Testis (tissue), 3 donors: Measurements from ENCODE around the gene DPYD. TPM values are rescaled to one million over a fixed set of nuclear protein-coding genes. Genes with fewer than 3 reads are reported as not detected.

Experiments used
- DNase-seq: peaks from one replicate; pipeline ENCODE4 v3.0.0-alpha.2; 2019
- H3K27ac ChIP-seq, 2 donors: fragments of 200-600 bp; sonication (generic); one replicate each; pipeline ENCODE4 v1.5.1; 2019
- H3K27me3 ChIP-seq: fragments of 200-600 bp; sonication (generic); one replicate; pipeline ENCODE4 v1.5.1; 2019
- H3K36me3 ChIP-seq: fragments of 200-600 bp; sonication (generic); one replicate; pipeline ENCODE4 v1.5.1; 2017; ENCODE audit warnings: low read depth; ENCODE audit errors: missing control alignments
- H3K4me1 ChIP-seq: fragments of 200-600 bp; sonication (generic); one replicate; pipeline ENCODE4 v1.5.1; 2019
- H3K4me3 ChIP-seq, 2 donors: fragments of 200-600 bp; sonication (generic); one replicate each; pipeline ENCODE4 v1.5.1; 2017 to 2019
- H3K9me3 ChIP-seq: fragments of 200-600 bp; sonication (generic); one replicate; pipeline ENCODE4 v1.5.1; 2017
- POLR2A ChIP-seq: fragments of 450-650 bp; IDR thresholded peaks from one replicate; pipeline ENCODE4 v1.6.1; 2017; ENCODE audit warnings: antibody characterized with exemption, mild to moderate bottlenecking, moderate library complexity
- WGBS, 2 donors: methylation state at CpG; one replicate each; pipeline ENCODE4 v1.1.5; 2018; 5-methylcytosine and 5-hydroxymethylcytosine counted together
- intact Hi-C: fragments of 100-400 bp; cut with DNase I; formaldehyde crosslinking; loops from one replicate; pipeline ENCODE4 v1.15.1; 2023; ENCODE audit warnings: low total_unique reads
- polyA plus RNA-seq: library from polyadenylated mRNA; stranded (reverse); fragments of 350-450 nt; fragmentation: Illumina TruSeq; extraction: RNeasy Lipid Tissue Mini Kit (QIAGEN cat#74804); gene quantifications from one replicate; pipeline ENCODE4 v1.2.3, GENCODE V29; 2014; ENCODE audit warnings: low read depth, low replicate concordance; ENCODE audit not compliant: insufficient read depth
- total RNA-seq, 2 donors: library from RNA; depleted of rRNA; stranded (reverse); fragments of >200 nt; gene quantifications; one replicate each; pipeline ENCODE4 v1.2.3, GENCODE V29; 2016
- TF ChIP-seq, protein P1 (sequence below), 3 experiments: fragments of 450-650 bp in 2 of 3; fragments of 200-600 bp in 1 of 3; sonication (generic) in 1 of 3; IDR thresholded peaks; one replicate each; pipeline ENCODE4 v1.5.1; 2016 to 2019; ENCODE audit warnings: antibody characterized with exemption in 3 of 3, mild to moderate bottlenecking in 2 of 3, moderate library complexity in 1 of 3

Gene DPYD
- total and polyA plus RNA-seq, 3 donors from 2014 or later, result 6.7 to 14.7 (median 11.5) TPM

DNA sequence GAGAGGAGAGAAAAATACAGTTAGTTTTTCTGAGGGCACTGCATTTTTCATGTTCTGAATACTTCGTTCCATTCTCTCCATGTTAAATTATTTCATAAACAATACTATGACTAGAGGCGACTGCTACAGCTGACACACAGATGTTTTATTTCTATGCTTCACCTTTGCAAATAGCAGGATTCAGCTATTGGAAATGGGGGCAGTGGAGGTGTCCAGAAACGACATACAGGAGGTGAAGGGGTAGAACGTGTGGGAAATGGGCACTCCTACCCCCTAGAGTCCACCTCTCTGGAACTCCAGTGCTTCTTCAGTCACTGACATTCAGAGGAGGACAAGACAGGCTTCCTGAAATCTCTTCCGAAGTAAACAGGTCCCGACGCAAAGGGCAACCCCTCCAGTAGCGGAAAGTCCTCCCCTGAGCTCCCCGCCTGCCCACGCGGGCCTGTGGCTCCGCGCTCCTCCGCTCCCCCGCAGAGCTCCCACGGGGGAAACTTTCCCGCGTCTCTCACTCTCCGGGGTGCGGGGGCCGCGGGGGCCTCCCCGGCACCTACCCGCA, 480 bp downstream of the DPYD start:
- Histone ChIP-seq H3K4me1 (peaks cover 6% of the 10 kb centered on the region), H3K36me3 (no peaks in the 10 kb centered on the region), H3K27me3 (no peaks in the 10 kb centered on the region), H3K4me3 (peak overlapping the region; percentile 78 to 81), H3K9me3 (no peaks in the 10 kb centered on the region), H3K27ac (peak overlapping the region; percentile 87 to 93)
- DNase-seq, result no peak
- no peak for TF ChIP-seq POLR2A
- TF ChIP-seq, protein P1, sequence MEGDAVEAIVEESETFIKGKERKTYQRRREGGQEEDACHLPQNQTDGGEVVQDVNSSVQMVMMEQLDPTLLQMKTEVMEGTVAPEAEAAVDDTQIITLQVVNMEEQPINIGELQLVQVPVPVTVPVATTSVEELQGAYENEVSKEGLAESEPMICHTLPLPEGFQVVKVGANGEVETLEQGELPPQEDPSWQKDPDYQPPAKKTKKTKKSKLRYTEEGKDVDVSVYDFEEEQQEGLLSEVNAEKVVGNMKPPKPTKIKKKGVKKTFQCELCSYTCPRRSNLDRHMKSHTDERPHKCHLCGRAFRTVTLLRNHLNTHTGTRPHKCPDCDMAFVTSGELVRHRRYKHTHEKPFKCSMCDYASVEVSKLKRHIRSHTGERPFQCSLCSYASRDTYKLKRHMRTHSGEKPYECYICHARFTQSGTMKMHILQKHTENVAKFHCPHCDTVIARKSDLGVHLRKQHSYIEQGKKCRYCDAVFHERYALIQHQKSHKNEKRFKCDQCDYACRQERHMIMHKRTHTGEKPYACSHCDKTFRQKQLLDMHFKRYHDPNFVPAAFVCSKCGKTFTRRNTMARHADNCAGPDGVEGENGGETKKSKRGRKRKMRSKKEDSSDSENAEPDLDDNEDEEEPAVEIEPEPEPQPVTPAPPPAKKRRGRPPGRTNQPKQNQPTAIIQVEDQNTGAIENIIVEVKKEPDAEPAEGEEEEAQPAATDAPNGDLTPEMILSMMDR (IDR thresholded peaks at IDR 0.05), result no peak
- intact Hi-C loops, result no loop called here
- WGBS, 2 donors, result 0 to 1% methylated on average over 9 to 24 of the region's 24 CpGs

- intact Hi-C loops, result no loop called here
- H3K27ac ChIP-seq, result peak overlapping the region; percentile 87 to 93
Measured at GRCh38 chr1:97919585-97920261, 1.1 kb downstream of the DPYD start.

DNA sequence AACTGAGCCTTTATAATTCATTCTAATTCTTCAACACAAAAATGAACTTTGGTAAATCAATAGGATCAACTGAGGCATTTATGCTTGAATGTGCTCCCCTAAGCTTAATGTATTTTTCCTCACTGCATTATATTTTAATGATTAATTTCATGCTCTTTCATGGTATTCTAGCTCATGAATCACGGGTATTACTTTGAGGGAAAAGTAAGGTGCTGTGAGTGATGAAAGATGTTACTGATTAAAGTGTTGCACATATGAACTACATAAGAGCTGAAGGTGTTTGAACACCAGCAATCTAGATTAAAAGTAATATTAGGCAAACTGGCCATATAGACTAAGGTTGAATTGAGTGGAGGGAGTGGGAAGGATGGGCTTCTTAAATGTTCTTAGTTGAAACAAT, 1.9 kb downstream of the DPYD start:
- Histone ChIP-seq H3K4me3 (peak overlapping the region in 1 of 2 donors; percentile 81), H3K27me3 (no peaks in the 10 kb centered on the region), H3K9me3 (no peaks in the 10 kb centered on the region), H3K4me1 (peaks cover 6% of the 10 kb centered on the region), H3K36me3 (no peaks in the 10 kb centered on the region), H3K27ac (no peak overlapping the region)
- DNase-seq, result no peak
- TF ChIP-seq POLR2A, result no peak
- TF ChIP-seq, protein P1 (IDR thresholded peaks at IDR 0.05), result no peak
- intact Hi-C loops, result no loop called here
- WGBS, 2 donors, result 35 to 57% methylated on average over 1 of the region's 1 CpG

More at GRCh38 chr1:97919585-97920261, 1.1 kb downstream of the DPYD start:
- Histone ChIP-seq H3K4me1 (peaks cover 6% of the 10 kb centered on the region), H3K9me3 (no peaks in the 10 kb centered on the region), H3K36me3 (no peaks in the 10 kb centered on the region), H3K27me3 (no peaks in the 10 kb centered on the region), H3K4me3 (peak overlapping the region; percentile 78 to 81)
- DNase-seq, result no peak
- TF ChIP-seq POLR2A, result no peak
- TF ChIP-seq, protein P1 (IDR thresholded peaks at IDR 0.05), result no peak
- 2 to 3% methylated on average over 6 of the region's 6 CpGs for WGBS, 2 donors

- Histone ChIP-seq H3K36me3 (no peaks in the 10 kb centered on the region), H3K4me1 (no peaks in the 10 kb centered on the region), H3K9me3 (no peaks in the 10 kb centered on the region), H3K4me3 (no peak overlapping the region), H3K27me3 (no peaks in the 10 kb centered on the region), H3K27ac (no peak overlapping the region)
- intact Hi-C loops, result no loop called here
- 88 to 92% methylated on average over 3 of the region's 3 CpGs for WGBS, 2 donors
- TF ChIP-seq, protein P1 (IDR thresholded peaks at IDR 0.05), result no peak
- no peak for TF ChIP-seq POLR2A
- no peak for DNase-seq
Measured at GRCh38 chr1:97913506-97914139, 7.2 kb downstream of the DPYD start.
